ENCODE data around the gene CD22. TPM values are rescaled to one million over a fixed set of nuclear protein-coding genes. Genes with fewer than 3 reads are reported as not detected.

Gene CD22
- total RNA-seq, 1 donor = 50.4 TPM

GRCh38 chr19:35303357-35303915 is 25.6 kb upstream of the CD22 start:
- H3K27me3 ChIP-seq (ENCODE audit: insufficient read depth, low read length) = no peaks in the 10 kb centered on the region
- H3K9me3 ChIP-seq (ENCODE audit: low read depth, low read length) = no peaks in the 10 kb centered on the region
- no peak overlapping the region for H3K4me3 ChIP-seq (ENCODE audit: low read length)
- H3K4me1 ChIP-seq (ENCODE audit: insufficient read depth, low read length) = peaks cover 24% of the 10 kb centered on the region

DNA sequence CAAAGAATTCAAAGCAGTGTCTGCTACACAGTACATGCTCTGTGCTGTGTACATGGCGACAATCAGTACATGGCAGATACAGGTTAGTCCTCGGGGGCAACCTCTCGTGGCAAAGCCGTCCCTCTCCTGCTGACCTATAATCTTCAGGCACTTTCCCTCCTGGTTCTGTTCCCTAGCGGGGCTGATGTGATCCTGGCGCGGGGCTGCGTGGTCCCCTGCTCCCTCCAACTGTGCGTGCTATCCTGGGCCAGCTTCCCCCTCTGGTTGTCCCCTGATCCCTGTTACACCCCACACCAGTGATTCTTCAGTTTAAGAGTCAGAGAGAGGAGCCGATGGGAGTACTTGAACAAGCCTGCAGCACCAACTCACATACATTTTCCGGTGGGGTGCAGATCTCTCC is 25.0 kb upstream of the CD22 start:
- no peak overlapping the region for H3K4me3 ChIP-seq (ENCODE audit: low read length)
- H3K9me3 ChIP-seq (ENCODE audit: low read depth, low read length) = no peaks in the 10 kb centered on the region
- peaks cover 24% of the 10 kb centered on the region for H3K4me1 ChIP-seq (ENCODE audit: insufficient read depth, low read length)
- no peaks in the 10 kb centered on the region for H3K27me3 ChIP-seq (ENCODE audit: insufficient read depth, low read length)

GRCh38 chr19:35305181-35305580 is 23.8 kb upstream of the CD22 start:
- H3K9me3 ChIP-seq (ENCODE audit: low read depth, low read length) = no peaks in the 10 kb centered on the region
- H3K4me3 ChIP-seq (ENCODE audit: low read length) = no peak overlapping the region
- H3K27me3 ChIP-seq (ENCODE audit: insufficient read depth, low read length) = no peaks in the 10 kb centered on the region
- peaks cover 24% of the 10 kb centered on the region for H3K4me1 ChIP-seq (ENCODE audit: insufficient read depth, low read length)

- no peak overlapping the region for H3K4me3 ChIP-seq (ENCODE audit: low read length)
- H3K9me3 ChIP-seq (ENCODE audit: low read depth, low read length) = no peaks in the 10 kb centered on the region
- H3K4me1 ChIP-seq (ENCODE audit: insufficient read depth, low read length) = peaks cover 24% of the 10 kb centered on the region
- H3K27me3 ChIP-seq (ENCODE audit: insufficient read depth, low read length) = no peaks in the 10 kb centered on the region
These were observed 22.3 kb upstream of the CD22 start for GRCh38 chr19:35306473-35307246.

DNA sequence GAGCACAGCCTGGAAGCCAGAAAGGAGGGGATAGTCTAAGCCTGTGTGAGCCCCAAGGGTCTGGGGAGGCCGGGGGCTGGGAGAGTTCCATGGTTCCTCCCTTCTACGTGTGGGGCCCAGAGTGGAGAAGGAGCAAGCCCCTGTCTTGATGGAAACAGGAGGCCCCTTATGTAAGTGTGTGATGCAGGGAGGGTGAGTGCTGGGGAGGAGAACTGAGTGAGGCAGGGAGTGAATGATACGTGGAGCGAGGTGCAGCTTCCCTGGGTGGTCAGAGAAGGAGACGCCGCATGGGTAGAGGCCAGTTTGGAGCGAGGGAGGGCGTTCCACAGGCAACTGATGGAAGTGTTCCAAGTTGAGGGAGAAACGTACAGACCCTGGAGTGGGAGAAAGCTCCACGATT is 21.1 kb upstream of the CD22 start:
- H3K4me3 ChIP-seq (ENCODE audit: low read length) = no peak overlapping the region
- no peaks in the 10 kb centered on the region for H3K9me3 ChIP-seq (ENCODE audit: low read depth, low read length)
- H3K27me3 ChIP-seq (ENCODE audit: insufficient read depth, low read length) = no peaks in the 10 kb centered on the region
- peaks cover 24% of the 10 kb centered on the region for H3K4me1 ChIP-seq (ENCODE audit: insufficient read depth, low read length)

- no peaks in the 10 kb centered on the region for H3K9me3 ChIP-seq (ENCODE audit: low read depth, low read length)
- no peaks in the 10 kb centered on the region for H3K27me3 ChIP-seq (ENCODE audit: insufficient read depth, low read length)
- peaks cover 28% of the 10 kb centered on the region for H3K4me1 ChIP-seq (ENCODE audit: insufficient read depth, low read length)
- H3K4me3 ChIP-seq (ENCODE audit: low read length) = no peak overlapping the region
These were observed 20.1 kb upstream of the CD22 start for GRCh38 chr19:35308910-35309309.

DNA sequence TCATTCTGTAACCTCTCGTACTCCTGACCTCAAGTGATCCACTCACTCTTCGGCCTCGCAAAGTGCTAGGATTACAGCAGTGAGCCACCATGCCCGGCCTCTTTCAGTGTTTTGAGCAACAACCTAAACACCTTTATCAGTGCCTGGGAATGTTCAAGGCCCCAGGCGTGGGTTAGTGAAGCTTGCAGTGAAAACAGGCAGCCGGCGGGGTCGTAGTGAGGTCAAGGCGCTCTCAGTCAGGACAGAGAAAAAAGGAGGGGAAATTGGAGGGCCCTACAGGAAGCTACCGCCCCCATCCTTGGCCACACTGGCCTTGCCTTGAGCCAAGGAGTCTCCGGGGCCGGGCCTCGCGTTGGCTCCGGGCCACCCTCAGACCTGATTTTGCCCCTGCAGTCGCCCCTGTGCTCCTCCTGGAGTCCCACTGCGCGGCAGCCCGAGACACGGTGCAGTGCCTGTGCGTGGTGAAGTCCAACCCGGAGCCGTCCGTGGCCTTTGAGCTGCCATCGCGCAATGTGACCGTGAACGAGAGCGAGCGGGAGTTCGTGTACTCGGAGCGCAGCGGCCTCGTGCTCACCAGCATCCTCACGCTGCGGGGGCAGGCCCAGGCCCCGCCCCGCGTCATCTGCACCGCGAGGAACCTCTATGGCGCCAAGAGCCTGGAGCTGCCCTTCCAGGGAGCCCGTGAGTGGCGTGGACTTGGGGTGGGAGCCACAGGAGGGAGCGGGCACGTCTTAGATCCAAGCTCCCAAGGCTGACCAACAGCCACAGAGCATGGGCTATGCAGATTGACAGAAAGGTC is 19.3 kb upstream of the CD22 start:
- Histone ChIP-seq H3K4me3 (ENCODE audit: low read length) (no peak overlapping the region), H3K9me3 (ENCODE audit: low read depth, low read length) (no peaks in the 10 kb centered on the region), H3K27me3 (ENCODE audit: insufficient read depth, low read length) (no peaks in the 10 kb centered on the region), H3K4me1 (ENCODE audit: insufficient read depth, low read length) (peaks cover 28% of the 10 kb centered on the region)

GRCh38 chr19:35310331-35310730 is 18.7 kb upstream of the CD22 start:
- no peaks in the 10 kb centered on the region for H3K27me3 ChIP-seq (ENCODE audit: insufficient read depth, low read length)
- H3K4me3 ChIP-seq (ENCODE audit: low read length) = no peak overlapping the region
- peaks cover 26% of the 10 kb centered on the region for H3K4me1 ChIP-seq (ENCODE audit: insufficient read depth, low read length)
- H3K9me3 ChIP-seq (ENCODE audit: low read depth, low read length) = no peaks in the 10 kb centered on the region

DNA sequence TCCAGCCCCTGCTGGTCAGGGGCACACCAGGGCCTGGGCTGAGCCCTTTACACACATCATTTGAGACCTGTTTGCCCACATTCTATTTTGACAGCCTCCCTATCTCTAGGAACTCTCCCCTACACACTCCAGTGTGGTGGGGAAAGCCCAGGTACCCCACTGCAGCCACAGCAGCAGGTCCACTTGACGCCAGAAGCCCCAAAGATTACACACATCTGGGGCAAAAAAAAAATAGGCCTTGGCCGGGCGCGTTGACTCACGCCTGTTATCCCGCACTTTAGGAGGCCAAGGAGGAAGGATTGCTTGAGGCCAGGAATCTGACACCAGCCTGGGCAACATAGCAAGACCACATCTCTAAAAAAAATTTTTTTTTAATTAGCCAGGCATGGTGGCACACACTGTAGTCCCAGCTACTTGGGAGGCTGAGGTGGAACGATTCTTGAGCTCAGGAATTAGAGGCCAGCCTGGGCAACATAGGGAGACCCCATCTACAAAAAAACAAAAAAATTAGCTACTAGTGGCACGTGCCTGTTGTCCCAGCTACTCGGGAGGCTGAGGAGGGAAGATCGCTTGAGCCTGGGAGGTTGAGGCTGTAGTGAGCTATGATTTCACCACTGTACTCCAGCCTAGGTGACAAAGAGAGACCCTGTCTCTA is 18.0 kb upstream of the CD22 start:
- Histone ChIP-seq H3K4me3 (ENCODE audit: low read length) (no peak overlapping the region), H3K4me1 (ENCODE audit: insufficient read depth, low read length) (peaks cover 21% of the 10 kb centered on the region), H3K9me3 (ENCODE audit: low read depth, low read length) (no peaks in the 10 kb centered on the region), H3K27me3 (ENCODE audit: insufficient read depth, low read length) (no peaks in the 10 kb centered on the region)

DNA sequence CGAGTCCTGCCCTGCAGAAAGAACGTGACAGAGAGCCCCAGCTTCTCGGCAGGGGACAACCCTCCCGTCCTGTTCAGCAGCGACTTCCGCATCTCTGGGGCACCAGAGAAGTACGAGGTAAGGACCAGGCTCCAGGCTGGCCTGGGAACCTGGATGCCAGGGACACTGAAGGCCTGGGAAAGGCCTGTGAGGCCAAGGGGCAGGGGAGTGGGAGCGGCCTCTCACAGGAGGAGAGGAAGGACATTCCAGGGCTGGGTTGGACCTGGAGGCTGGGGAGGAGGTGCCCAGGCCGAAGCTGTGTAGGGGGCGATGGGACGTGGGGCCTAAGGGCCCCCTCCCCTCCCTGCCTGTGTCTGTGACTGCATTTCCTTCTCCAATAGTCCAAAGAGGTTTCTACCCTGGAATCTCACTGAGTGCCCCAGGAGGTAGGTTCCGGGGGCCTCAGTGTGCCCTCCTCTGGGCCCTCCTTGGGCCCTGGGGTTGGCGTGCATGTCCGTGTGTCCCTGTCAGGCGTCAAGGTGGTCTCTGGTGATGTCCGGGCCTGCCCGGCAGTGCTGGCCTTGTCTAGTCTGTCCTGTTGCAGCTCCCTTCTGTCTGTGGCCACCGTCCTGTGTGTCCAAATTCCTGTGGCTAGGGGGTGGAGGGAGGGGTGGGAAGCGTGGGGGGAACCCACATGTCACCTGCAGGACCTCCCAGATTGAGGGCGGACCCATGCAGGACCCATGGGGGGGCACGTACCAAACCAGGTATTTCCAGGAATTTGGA is 16.9 kb upstream of the CD22 start:
- no peak overlapping the region for H3K4me3 ChIP-seq (ENCODE audit: low read length)
- H3K4me1 ChIP-seq (ENCODE audit: insufficient read depth, low read length) = peaks cover 15% of the 10 kb centered on the region
- no peaks in the 10 kb centered on the region for H3K9me3 ChIP-seq (ENCODE audit: low read depth, low read length)
- no peaks in the 10 kb centered on the region for H3K27me3 ChIP-seq (ENCODE audit: insufficient read depth, low read length)

DNA sequence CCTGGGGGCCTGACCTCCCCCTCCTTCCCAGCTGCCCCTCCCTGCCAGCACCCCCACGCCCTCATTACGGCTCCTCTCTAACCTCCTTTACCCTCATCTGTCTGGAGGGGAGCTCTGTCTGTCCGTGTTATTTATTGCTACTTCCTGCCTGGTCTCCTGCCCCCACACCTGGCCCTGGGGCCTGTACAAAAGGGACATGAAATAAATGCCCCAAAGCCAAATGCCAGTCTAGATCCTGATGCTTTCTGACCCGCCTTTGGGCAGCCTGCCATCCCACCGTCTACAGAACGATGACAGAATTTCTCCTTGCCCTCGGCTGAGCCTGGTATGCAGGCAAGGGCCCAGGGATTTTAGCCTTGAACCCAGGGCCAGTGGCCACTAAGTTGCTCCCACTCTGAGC is 15.4 kb upstream of the CD22 start:
- Histone ChIP-seq H3K4me1 (ENCODE audit: insufficient read depth, low read length) (peaks cover 22% of the 10 kb centered on the region), H3K9me3 (ENCODE audit: low read depth, low read length) (no peaks in the 10 kb centered on the region), H3K27me3 (ENCODE audit: insufficient read depth, low read length) (no peaks in the 10 kb centered on the region), H3K4me3 (ENCODE audit: low read length) (no peak overlapping the region)

DNA sequence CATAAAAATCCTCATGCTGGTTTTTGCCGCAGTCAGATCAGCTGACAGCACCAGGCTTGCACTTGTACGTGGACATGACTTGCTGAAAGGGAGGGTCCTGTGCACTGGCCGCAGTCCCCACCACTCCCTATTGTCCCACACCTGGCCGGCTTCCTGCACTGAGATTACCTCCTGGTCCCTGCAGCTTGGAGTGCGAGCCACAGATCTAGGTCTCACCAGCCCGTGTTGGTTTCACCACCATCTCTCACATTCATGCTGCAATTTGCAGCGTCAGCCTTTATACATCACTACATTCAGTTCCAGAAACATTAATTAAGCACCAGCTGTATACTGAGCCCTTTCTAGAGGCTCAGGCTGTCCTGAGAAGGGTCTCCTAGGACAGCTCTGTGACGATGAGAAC is 15.0 kb upstream of the CD22 start:
- H3K4me1 ChIP-seq (ENCODE audit: insufficient read depth, low read length) = peaks cover 26% of the 10 kb centered on the region
- no peak overlapping the region for H3K4me3 ChIP-seq (ENCODE audit: low read length)
- H3K27me3 ChIP-seq (ENCODE audit: insufficient read depth, low read length) = no peaks in the 10 kb centered on the region
- H3K9me3 ChIP-seq (ENCODE audit: low read depth, low read length) = no peaks in the 10 kb centered on the region

GRCh38 chr19:35314858-35315470 is 14.0 kb upstream of the CD22 start:
- H3K9me3 ChIP-seq (ENCODE audit: low read depth, low read length) = no peaks in the 10 kb centered on the region
- no peaks in the 10 kb centered on the region for H3K27me3 ChIP-seq (ENCODE audit: insufficient read depth, low read length)
- peaks cover 35% of the 10 kb centered on the region for H3K4me1 ChIP-seq (ENCODE audit: insufficient read depth, low read length)
- H3K4me3 ChIP-seq (ENCODE audit: low read length) = no peak overlapping the region

GRCh38 chr19:35315883-35316282 is 13.1 kb upstream of the CD22 start:
- H3K9me3 ChIP-seq (ENCODE audit: low read depth, low read length) = no peaks in the 10 kb centered on the region
- no peaks in the 10 kb centered on the region for H3K27me3 ChIP-seq (ENCODE audit: insufficient read depth, low read length)
- H3K4me3 ChIP-seq (ENCODE audit: low read length) = no peak overlapping the region
- peaks cover 45% of the 10 kb centered on the region for H3K4me1 ChIP-seq (ENCODE audit: insufficient read depth, low read length)

Measured in mononuclear cell (primary cell).